Umbilical cord (tissue), 2 donors: Measurements from ENCODE around the gene GRIN2C. TPM values are rescaled to one million over a fixed set of nuclear protein-coding genes. Genes with fewer than 3 reads are reported as not detected.

Source experiments
- DNase-seq: peaks from one replicate; pipeline ENCODE4 v3.0.0-alpha.2; 2015; ENCODE audit warnings: low spot score
- total RNA-seq: library from RNA; depleted of rRNA; stranded (reverse); fragments of >200 nt; gene quantifications from one replicate; pipeline ENCODE4 v1.2.3, GENCODE V29; 2014; ENCODE audit warnings: low replicate concordance; ENCODE audit not compliant: insufficient read depth

The GRIN2C gene
- total RNA-seq, 1 donor from 2014 or later, result 4.1 TPM

DNA sequence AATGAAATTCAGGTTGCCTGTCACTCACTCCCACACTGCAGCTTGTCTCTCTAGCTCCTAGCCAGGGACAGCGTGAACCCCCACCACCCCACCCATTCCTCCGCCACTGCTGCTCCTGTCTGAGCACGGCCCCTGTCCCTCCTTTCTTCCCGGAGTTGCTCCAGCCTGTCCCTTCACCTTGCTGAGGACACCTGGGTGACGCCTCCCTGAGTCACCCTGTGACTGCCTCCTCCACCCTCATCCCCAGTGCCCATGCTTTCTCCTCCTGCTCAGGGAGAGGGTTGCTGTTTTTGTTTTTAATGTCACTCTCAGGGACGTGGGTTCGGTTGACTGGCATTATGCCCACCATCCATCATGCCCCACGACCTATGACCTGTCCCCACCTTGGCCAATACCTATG, 57.8 kb downstream of the GRIN2C start:
- no peak for DNase-seq

DNA sequence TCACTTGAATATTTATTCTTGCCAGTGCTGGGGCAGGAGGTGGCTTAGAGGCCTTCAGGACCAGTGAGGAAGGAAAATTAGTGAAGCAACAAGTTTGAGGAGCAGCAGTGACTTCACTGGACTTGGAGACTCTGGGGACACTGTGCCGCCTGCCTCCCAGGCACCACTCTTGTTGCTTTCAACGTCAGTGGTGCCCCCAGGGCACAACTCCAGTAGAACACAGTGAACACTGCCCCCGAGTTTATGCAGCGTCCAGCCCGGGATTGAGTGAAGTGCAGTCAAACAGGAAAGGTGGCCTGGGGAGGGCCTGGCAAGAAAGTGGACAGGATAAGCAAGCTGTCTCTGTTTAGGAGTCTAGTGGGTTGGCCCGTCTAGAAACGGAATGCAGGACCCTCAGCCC, 59.2 kb downstream of the GRIN2C start:
- DNase-seq, result no peak

DNA sequence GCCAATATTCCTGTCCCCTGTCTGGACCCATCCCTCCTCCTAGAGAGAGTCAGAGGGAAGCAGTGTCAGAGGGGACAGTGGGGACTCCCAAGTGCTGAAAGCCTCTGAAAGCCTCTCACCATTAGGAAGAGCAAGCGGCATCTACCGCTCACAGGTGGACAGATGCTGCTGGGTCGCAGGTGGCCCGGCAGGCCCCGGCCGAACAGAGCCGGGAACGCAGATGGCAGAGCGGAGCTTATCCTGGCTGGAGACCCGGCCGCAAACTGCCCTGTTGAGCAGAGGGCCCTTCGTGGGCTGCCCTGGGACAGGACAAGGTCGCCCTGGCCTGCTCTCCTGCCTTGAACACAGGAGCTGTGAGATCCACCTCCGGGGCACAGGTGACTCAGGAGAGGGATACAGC, 60.6 kb downstream of the GRIN2C start:
- DNase-seq, result no peak

DNA sequence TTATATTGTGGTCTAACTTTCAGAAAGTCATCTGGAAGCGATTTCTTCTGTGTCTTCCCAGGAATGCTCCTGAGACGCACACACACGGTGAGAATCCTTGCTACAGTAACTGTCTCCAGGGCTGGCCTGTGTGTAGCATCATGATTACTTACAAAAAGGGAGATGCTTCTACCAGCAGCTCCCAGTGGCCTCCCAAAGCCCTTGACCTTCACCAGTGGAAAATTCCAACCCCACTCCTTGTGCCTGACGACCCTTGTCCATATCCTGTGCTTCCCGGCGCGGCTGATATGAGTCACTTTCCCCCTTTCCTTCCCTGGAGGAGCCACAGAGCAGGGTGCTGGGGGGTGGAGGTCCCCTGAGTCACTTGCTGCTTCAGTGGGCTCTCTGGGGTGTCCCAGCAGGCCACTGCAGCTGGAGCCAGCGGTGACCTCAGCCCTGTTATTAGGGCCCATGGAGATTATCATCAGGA, 61.4 kb downstream of the GRIN2C start:
- DNase-seq, result no peak

DNA sequence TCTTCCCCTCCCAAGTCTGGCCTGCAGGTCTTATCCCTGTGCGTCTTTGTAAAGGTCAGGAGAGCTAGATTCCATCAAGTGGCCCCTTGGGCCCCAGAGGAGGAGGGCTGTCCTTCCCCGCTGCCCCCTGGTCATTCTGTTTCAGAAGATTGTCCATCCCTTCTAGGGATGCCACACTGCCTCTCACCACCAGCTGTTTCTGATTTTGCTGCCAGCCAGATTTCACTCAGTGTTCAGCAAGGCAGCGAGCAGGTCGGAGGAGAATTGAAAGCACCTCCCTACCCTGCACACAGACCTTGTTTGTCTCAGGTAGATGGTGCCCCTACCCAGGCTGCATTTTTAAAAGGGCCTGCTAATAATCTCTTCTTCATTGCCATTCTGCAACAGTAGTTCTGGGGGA, 61.9 kb downstream of the GRIN2C start:
- no peak for DNase-seq

DNA sequence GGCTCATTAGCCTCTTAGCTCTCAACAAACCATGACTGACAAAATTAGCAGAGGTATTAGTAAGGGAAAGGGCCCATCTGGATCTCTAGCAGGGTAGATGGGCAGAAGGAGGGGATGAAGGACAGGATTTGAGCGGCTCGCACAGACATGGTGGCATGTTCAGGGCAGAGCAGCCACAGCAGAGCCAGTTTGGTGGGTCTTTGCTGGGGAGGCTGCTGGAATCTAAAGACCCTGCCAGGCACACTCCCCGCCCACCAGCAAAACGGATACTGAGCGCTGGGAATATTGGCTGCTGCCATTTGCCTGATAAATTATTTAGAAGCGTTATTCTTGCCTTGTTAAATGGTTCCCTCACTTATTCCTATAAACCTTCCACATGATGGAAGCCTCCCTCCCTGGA, 62.8 kb downstream of the GRIN2C start:
- DNase-seq, result no peak

DNA sequence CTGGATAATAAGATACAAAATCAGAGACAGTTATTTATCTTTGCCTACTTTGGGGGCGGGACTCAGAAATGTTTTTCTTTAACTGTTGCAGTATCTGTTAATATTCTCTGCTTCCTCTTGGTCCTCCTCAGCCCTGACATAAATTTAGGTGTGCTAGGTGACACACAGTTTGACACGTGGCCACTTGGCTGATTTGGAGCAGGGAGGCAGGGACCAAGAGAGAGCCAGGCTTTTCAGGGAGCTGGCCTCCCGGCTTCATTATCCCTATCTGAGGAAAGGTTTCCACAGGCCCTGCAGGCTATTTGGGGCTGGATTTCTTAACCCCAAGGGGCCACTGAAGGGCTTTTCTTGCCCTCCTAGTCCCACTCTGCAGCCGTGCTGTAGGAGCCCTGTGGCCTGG, 63.5 kb downstream of the GRIN2C start:
- DNase-seq, result no peak

DNA sequence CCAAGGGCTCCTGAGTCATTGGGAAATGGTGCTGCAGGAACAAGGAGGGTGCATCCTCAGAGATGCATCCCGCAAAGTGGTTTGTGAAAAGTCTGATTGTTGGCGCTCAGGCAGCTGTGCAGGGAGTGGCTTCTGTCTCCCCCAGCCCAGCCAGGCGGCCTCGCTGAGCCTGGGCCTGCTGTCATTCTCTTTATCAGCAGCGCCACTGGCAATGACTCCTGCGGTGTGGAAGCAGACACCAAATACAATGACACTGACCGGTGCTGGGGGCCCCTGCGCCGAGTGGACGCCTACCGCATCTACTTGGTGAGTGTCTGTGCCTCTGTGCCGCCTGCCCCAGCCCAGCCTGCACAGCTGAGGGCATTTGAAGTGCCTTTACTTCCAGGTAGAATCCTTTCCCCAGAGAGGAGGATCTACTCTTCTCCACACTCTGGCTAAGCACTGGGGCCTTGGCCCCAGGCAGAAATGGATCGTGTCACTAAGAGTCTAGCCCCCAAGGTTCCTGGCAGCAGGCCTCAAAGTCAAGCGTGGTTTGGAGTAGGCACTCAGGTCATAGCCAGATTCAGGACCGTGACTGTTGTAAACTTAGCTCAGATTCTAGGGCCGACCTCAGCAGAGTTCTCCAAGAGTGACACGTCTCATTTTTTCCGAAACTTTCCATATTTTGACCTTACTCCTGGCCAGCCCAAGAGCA, 64.2 kb downstream of the GRIN2C start:
- no peak for DNase-seq

DNA sequence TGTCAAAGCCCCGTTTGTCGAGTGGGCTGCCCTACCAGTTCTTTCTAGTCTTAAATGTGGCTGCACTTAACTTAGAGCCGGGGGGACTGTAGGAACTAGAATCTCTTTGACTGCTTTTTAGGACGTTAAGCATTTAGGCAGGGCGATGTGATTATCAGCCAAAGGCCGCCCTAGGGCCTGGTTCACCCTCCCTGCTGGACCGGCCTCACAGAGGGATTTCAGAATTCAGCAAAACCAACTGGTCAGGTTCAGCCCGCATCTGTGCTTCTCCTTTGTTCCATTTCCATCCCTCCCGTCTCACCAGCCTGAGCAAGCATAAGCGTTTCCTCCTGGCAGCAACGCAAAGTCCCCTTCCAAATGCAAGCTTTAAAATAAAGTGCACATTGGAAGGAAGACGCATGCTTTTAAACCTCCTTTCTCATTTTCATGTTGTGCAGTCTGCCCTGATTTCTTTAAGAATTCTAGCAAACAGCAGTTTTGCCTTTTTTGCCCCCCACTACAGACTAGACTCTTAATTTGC, 67.0 kb downstream of the GRIN2C start:
- DNase-seq, result no peak

Other genes starting within 250 kb of the GRIN2C start
- 0.72 TPM for gene CD300E, start 236.1 kb downstream of the GRIN2C start, total RNA-seq
- 3.1 TPM for gene CD300LF, start 147.0 kb downstream of the GRIN2C start, total RNA-seq
- gene RAB37, start 122.6 kb downstream of the GRIN2C start, total RNA-seq, result 4.6 TPM
- gene NHERF1, start 111.3 kb downstream of the GRIN2C start, total RNA-seq, result 12.5 TPM
- gene NAT9, start 83.5 kb downstream of the GRIN2C start, total RNA-seq, result 18.1 TPM
- gene FDXR, start 13.1 kb upstream of the GRIN2C start, total RNA-seq, result 1.7 TPM
- gene FADS6, start 33.7 kb upstream of the GRIN2C start, total RNA-seq, result not detected
- gene USH1G, start 63.4 kb upstream of the GRIN2C start, total RNA-seq, result 2.9 TPM
- 0.72 TPM for gene OTOP2, start 64.4 kb upstream of the GRIN2C start, total RNA-seq
- not detected for gene OTOP3, start 76.0 kb upstream of the GRIN2C start, total RNA-seq
- gene HID1, start 112.9 kb upstream of the GRIN2C start, total RNA-seq, result 8.9 TPM
- 3.1 TPM for gene CDR2L, start 127.7 kb upstream of the GRIN2C start, total RNA-seq
- 24.6 TPM for gene MRPL58, start 152.8 kb upstream of the GRIN2C start, total RNA-seq
- 231 TPM for gene ATP5PD, start 187.1 kb upstream of the GRIN2C start, total RNA-seq
- gene KCTD2, start 187.3 kb upstream of the GRIN2C start, total RNA-seq, result 21.2 TPM
- 20.7 TPM for gene SLC16A5, start 228.1 kb upstream of the GRIN2C start, total RNA-seq